ENCODE measurements around the gene TOM1.

The TOM1 gene

GRCh38 chr22:35352214-35353111 lies 52.8 kb downstream of the TOM1 start:
- no peak for TF ChIP-seq FOXP2 (optimal IDR thresholded peaks at IDR 0.05; ENCODE audit: borderline replicate concordance, extremely low read depth, extremely low read length, insufficient read depth)
- TF ChIP-seq, protein P1, sequence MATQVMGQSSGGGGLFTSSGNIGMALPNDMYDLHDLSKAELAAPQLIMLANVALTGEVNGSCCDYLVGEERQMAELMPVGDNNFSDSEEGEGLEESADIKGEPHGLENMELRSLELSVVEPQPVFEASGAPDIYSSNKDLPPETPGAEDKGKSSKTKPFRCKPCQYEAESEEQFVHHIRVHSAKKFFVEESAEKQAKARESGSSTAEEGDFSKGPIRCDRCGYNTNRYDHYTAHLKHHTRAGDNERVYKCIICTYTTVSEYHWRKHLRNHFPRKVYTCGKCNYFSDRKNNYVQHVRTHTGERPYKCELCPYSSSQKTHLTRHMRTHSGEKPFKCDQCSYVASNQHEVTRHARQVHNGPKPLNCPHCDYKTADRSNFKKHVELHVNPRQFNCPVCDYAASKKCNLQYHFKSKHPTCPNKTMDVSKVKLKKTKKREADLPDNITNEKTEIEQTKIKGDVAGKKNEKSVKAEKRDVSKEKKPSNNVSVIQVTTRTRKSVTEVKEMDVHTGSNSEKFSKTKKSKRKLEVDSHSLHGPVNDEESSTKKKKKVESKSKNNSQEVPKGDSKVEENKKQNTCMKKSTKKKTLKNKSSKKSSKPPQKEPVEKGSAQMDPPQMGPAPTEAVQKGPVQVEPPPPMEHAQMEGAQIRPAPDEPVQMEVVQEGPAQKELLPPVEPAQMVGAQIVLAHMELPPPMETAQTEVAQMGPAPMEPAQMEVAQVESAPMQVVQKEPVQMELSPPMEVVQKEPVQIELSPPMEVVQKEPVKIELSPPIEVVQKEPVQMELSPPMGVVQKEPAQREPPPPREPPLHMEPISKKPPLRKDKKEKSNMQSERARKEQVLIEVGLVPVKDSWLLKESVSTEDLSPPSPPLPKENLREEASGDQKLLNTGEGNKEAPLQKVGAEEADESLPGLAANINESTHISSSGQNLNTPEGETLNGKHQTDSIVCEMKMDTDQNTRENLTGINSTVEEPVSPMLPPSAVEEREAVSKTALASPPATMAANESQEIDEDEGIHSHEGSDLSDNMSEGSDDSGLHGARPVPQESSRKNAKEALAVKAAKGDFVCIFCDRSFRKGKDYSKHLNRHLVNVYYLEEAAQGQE (IDR thresholded peaks at IDR 0.05; ENCODE audit: insufficient read depth in 1 of 2, low read depth in 2 of 2, low read length in 2 of 2) = no peak
- TF ChIP-seq TAF1 (IDR thresholded peaks at IDR 0.05; ENCODE audit: borderline replicate concordance, insufficient read depth, low read length) = no peak
- no peak for TF ChIP-seq POLR2AphosphoS5 (IDR thresholded peaks at IDR 0.05; ENCODE audit: low read depth, low read length)
- no peak for TF ChIP-seq SIN3A (IDR thresholded peaks at IDR 0.05; ENCODE audit: borderline replicate concordance, insufficient read depth, low read length)

DNA sequence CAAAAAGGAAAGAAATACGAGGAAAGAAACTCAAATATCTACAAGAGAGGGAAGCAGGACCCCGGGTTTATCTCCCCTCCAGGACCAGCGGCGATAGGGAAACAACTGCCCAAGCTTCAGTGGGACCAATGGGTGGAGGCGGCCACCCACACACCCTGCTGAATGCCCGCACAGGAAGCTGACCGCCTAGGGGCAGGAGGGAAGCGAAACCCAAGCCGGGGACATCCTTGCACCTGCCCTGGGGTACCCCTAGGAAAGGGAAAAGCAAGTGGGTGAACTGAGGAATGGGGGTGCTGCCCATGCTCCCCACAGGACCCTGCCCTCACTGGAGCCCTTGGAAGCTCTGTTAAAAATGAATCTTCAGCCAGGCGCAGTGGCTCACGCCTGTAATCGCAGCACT lies 53.6 kb downstream of the TOM1 start:
- no peak for TF ChIP-seq POLR2AphosphoS5 (IDR thresholded peaks at IDR 0.05; ENCODE audit: low read depth, low read length)
- TF ChIP-seq, protein P1 (IDR thresholded peaks at IDR 0.05; ENCODE audit: insufficient read depth in 1 of 2, low read depth in 2 of 2, low read length in 2 of 2) = no peak
- TF ChIP-seq TAF1 (IDR thresholded peaks at IDR 0.05; ENCODE audit: borderline replicate concordance, insufficient read depth, low read length) = no peak
- no peak for TF ChIP-seq FOXP2 (optimal IDR thresholded peaks at IDR 0.05; ENCODE audit: borderline replicate concordance, extremely low read depth, extremely low read length, insufficient read depth)
- TF ChIP-seq SIN3A (IDR thresholded peaks at IDR 0.05; ENCODE audit: borderline replicate concordance, insufficient read depth, low read length) = no peak

GRCh38 chr22:35354068-35354467 lies 54.4 kb downstream of the TOM1 start:
- TF ChIP-seq FOXP2 (optimal IDR thresholded peaks at IDR 0.05; ENCODE audit: borderline replicate concordance, extremely low read depth, extremely low read length, insufficient read depth) = no peak

DNA sequence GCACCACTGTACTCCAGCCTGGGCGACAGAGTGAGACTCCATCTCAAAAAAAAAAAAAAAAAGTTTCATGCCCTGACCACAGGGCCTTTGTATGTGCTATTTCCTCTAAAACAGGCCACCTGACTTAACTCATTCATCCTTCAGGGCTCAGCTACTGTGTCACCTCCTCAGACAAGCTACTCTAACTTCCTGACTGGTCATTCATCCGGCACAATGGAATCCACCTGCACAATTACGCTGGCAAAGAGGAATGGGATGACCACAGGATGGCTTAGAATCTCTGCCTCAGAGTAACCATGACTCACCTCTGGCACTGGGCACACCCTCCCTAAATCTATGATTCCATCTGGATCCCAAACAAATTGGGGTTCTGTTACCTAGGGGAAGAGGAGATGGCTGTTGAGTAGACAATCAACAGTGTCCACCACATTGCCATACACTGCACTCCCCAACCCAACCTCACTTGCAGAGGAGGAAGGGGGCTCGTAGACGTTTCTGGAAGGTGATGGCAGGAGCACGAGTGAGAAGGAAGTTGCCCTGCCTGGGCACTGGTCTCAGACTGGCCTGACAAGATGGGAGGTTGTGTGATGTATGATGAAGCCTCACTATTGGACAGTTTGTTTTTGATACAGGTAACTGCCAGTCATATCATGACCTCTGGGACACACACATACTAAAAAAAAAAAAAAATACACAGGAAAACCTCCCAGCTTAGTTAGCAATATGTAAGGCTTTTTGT lies 58.4 kb downstream of the TOM1 start:
- TF ChIP-seq TAF1 (IDR thresholded peaks at IDR 0.05; ENCODE audit: borderline replicate concordance, insufficient read depth, low read length) (no peak), POLR2AphosphoS5 (IDR thresholded peaks at IDR 0.05; ENCODE audit: low read depth, low read length) (no peak), SIN3A (IDR thresholded peaks at IDR 0.05; ENCODE audit: borderline replicate concordance, insufficient read depth, low read length) (no peak), FOXP2 (optimal IDR thresholded peaks at IDR 0.05; ENCODE audit: borderline replicate concordance, extremely low read depth, extremely low read length, insufficient read depth) (no peak)
- TF ChIP-seq, protein P1 (IDR thresholded peaks at IDR 0.05; ENCODE audit: insufficient read depth in 1 of 2, low read depth in 2 of 2, low read length in 2 of 2) = no peak

DNA sequence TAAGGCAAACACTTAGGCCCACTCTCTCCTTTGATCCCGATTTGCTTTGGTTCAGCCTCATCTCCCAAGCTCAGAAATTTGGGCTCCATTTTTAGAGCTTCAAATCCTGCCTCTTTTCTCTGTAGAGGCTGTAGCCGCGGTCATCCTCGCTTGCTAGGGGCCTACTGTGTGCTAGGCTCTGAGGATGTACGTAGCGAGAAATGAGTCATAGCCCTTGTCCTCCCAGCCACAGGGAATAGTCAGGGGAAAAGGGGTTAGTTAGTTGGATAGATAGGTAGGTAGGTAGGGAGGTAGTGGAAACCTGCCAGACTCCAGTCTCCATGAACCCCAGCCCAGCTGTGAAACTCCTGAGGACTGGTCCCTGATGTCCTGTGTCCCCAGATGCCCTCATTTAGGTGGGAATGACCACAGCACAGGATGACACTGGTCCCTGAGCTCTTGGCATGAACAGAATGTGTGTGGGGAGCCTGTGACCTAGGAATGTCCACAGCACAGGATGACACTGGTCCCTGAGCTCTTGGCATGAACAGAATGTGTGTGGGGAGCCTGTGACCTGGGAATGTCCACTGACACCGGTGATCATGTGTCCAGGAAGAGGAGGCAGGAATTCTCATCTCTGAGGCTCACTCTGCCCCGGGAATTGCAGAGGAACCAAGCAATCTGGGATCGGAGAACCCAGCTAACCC lies 59.8 kb downstream of the TOM1 start:
- no peak for TF ChIP-seq TAF1 (IDR thresholded peaks at IDR 0.05; ENCODE audit: borderline replicate concordance, insufficient read depth, low read length)
- TF ChIP-seq, protein P1 (IDR thresholded peaks at IDR 0.05; ENCODE audit: insufficient read depth in 1 of 2, low read depth in 2 of 2, low read length in 2 of 2) = no peak

Measured in PFSK-1 (cell line).